ENCODE data around the gene GTF3C4. TPM values are rescaled to one million over a fixed set of nuclear protein-coding genes. Genes with fewer than 3 reads are reported as not detected.

GTF3C4 gene
- total and polyA plus RNA-seq, 2 experiments from 2014 or later: 9.5 to 39.6 TPM

DNA sequence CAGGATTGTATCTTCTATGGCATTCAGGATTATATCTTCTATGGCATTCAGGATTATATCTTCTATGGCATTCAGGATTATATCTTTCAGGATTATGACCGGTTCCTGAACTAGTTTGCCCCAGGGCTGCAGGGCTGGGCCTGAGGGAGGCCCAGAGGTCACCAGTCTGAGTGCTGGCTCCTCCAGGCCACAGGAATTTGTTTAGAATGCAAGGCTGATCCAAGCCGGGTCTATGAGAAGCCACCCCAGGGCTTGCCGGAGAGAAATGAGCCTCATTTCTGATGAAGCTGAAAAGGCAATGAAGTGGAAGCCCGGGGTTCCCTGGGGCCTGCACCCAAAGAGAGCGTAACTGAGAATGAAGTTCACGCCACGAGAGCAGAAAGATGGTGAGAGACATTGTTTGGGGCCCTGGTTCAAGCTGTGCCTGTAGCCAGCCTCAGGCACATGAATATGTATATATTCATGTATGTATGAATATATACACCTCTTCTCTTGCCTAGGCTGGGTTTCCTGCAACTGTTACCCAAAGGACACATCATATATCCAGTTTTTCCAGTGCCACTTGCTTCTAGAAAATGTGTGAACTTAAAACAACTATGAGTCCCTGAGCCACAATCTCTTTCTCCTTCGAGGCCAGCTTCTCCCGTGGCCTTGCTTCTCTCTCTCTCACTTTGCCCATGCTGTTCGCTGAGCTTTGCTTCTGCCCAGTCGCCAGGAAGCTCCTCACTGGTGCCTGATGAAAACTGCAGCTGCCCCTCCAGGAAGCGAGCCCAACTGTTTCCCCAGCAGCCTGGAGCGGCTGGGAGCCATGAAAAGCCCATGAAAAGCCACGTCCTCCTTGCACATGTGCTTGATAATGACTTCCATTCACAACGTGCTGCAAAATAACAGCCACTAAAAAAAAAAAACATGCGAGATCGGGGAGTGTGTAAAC, 62.3 kb downstream of the GTF3C4 start (continued):
- TF ChIP-seq, protein P1, sequence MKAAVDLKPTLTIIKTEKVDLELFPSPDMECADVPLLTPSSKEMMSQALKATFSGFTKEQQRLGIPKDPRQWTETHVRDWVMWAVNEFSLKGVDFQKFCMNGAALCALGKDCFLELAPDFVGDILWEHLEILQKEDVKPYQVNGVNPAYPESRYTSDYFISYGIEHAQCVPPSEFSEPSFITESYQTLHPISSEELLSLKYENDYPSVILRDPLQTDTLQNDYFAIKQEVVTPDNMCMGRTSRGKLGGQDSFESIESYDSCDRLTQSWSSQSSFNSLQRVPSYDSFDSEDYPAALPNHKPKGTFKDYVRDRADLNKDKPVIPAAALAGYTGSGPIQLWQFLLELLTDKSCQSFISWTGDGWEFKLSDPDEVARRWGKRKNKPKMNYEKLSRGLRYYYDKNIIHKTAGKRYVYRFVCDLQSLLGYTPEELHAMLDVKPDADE (IDR thresholded peaks at IDR 0.05): no peak

DNA sequence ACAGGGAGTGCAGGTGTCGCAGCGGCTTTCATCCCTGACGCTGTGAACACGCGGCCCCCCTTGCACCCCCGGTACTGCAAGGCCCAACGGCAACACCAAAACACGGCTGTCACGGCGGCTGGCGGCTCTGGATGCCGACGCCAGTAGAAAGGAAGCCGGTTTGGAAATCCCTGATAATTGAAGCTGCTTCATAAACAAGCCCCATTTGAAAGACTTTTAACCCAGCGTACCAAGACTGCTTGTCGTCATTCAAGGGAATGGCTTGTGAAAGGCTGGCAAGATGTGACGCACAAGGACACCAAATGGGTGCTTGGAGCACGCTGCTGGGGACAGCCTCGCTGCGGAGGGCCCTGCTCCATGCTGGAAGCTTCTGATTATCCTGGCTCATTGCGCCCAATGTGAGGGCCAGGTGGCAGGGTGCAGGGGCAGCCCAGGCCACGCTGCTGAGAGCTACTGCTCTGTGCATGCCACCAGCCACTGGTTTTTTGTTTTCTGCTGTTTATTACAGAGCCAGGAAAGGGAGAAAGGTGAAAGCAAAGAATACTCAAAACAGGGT, 63.1 kb downstream of the GTF3C4 start:
- Mint-ChIP-seq H3K27ac (no peak overlapping the region), H3K9me3 (no peaks in the 10 kb centered on the region), H3K4me3 (no peak overlapping the region), H3K36me3 (ENCODE audit: low read depth) (no peaks in the 10 kb centered on the region), H3K4me1 (peaks cover 16% of the 10 kb centered on the region), H3K27me3 (ENCODE audit: insufficient read depth, low read depth, poor library complexity) (peaks cover 5% of the 10 kb centered on the region)
- no peaks in the 10 kb centered on the region for H3K27me3 ChIP-seq (ENCODE audit: insufficient read depth)
- no peaks in the 10 kb centered on the region for H3K4me1 ChIP-seq (ENCODE audit: insufficient read depth)
- H3K4me3 ChIP-seq: no peak overlapping the region
- no peak for DNase-seq (ENCODE audit: low spot score)
- no peaks in the 10 kb centered on the region for H3K9me2 ChIP-seq (ENCODE audit: insufficient read depth)
- no peak overlapping the region for H3K27ac ChIP-seq (ENCODE audit: low read depth)
- H3K36me3 ChIP-seq (ENCODE audit: insufficient read depth): no peaks in the 10 kb centered on the region
- TF ChIP-seq, protein P2, sequence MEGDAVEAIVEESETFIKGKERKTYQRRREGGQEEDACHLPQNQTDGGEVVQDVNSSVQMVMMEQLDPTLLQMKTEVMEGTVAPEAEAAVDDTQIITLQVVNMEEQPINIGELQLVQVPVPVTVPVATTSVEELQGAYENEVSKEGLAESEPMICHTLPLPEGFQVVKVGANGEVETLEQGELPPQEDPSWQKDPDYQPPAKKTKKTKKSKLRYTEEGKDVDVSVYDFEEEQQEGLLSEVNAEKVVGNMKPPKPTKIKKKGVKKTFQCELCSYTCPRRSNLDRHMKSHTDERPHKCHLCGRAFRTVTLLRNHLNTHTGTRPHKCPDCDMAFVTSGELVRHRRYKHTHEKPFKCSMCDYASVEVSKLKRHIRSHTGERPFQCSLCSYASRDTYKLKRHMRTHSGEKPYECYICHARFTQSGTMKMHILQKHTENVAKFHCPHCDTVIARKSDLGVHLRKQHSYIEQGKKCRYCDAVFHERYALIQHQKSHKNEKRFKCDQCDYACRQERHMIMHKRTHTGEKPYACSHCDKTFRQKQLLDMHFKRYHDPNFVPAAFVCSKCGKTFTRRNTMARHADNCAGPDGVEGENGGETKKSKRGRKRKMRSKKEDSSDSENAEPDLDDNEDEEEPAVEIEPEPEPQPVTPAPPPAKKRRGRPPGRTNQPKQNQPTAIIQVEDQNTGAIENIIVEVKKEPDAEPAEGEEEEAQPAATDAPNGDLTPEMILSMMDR (conservative IDR thresholded peaks at IDR 0.05; ENCODE audit: low read depth in 2 of 2): no peak
- TF ChIP-seq EZH2 (IDR thresholded peaks at IDR 0.05; ENCODE audit: low read depth, unreplicated experiment) (no peak), STAT1 (IDR thresholded peaks at IDR 0.05; ENCODE audit: unreplicated experiment) (no peak), ZNF114 (CRISPR knock-in tag; IDR thresholded peaks at IDR 0.05) (no peak)
- H3K79me2 ChIP-seq (replicated peaks; ENCODE audit: insufficient read depth): no peaks in the 10 kb centered on the region
- no peak overlapping the region for H3K4me2 ChIP-seq
- peak overlapping the region; percentile 69; the same call in 1 of the 2 replicates for H2AFZ ChIP-seq
- H3F3A ChIP-seq (replicated peaks; ENCODE audit: low read depth): no peaks in the 10 kb centered on the region
- H4K20me1 ChIP-seq (replicated peaks; ENCODE audit: insufficient read depth): no peaks in the 10 kb centered on the region
- peak; percentile 34; the same call in 1 of the 3 replicates for ATAC-seq

DNA sequence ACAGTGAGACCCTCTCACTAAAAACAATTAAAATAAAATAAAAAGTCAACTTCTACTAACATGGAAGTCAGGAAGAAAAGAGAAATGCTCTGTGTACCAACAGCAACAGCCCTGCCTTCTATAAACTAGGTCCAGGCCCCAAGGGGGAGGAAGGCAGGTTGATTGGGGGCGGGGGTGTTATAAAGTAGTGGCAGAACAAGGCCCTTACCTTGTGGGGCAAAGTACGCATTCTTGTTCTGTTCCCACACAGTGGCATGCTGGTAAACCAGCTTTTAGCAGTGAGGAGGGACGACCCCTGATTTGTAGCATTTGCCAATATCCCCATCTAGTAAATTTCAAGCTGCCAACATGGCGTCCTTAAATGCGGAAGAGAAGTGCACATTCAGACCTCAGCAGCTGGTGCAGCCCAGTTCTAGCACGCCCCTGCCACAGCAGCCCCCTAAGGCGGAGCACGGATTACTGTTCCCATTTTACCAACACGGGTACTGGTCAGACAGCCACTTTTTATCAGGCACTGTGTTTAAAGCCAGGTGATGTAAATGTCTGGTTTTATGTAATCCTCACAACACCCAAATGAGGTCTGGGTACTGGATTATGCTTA, 69.5 kb downstream of the GTF3C4 start:
- peaks cover 23% of the 10 kb centered on the region for H3K4me1 Mint-ChIP-seq
- Histone ChIP-seq H2AFZ (no peak overlapping the region), H3K27me3 (ENCODE audit: insufficient read depth) (peaks cover 19% of the 10 kb centered on the region), H3K4me1 (ENCODE audit: insufficient read depth) (peaks cover 15% of the 10 kb centered on the region), H3K79me2 (replicated peaks; ENCODE audit: insufficient read depth) (no peaks in the 10 kb centered on the region), H3F3A (replicated peaks; ENCODE audit: low read depth) (no peaks in the 10 kb centered on the region), H3K27ac (ENCODE audit: low read depth) (no peak overlapping the region), H4K20me1 (replicated peaks; ENCODE audit: insufficient read depth) (no peaks in the 10 kb centered on the region), H3K36me3 (ENCODE audit: insufficient read depth) (no peaks in the 10 kb centered on the region), H3K4me3 (no peak overlapping the region), H3K4me2 (no peak overlapping the region), H3K9me2 (ENCODE audit: insufficient read depth) (no peaks in the 10 kb centered on the region)
- H3K9me3 Mint-ChIP-seq: no peaks in the 10 kb centered on the region
- no peak overlapping the region for H3K27ac Mint-ChIP-seq
- TF ChIP-seq POLR2AphosphoS5 (IDR thresholded peaks at IDR 0.05; ENCODE audit: low read depth): no peak
- TF ChIP-seq, protein P3, sequence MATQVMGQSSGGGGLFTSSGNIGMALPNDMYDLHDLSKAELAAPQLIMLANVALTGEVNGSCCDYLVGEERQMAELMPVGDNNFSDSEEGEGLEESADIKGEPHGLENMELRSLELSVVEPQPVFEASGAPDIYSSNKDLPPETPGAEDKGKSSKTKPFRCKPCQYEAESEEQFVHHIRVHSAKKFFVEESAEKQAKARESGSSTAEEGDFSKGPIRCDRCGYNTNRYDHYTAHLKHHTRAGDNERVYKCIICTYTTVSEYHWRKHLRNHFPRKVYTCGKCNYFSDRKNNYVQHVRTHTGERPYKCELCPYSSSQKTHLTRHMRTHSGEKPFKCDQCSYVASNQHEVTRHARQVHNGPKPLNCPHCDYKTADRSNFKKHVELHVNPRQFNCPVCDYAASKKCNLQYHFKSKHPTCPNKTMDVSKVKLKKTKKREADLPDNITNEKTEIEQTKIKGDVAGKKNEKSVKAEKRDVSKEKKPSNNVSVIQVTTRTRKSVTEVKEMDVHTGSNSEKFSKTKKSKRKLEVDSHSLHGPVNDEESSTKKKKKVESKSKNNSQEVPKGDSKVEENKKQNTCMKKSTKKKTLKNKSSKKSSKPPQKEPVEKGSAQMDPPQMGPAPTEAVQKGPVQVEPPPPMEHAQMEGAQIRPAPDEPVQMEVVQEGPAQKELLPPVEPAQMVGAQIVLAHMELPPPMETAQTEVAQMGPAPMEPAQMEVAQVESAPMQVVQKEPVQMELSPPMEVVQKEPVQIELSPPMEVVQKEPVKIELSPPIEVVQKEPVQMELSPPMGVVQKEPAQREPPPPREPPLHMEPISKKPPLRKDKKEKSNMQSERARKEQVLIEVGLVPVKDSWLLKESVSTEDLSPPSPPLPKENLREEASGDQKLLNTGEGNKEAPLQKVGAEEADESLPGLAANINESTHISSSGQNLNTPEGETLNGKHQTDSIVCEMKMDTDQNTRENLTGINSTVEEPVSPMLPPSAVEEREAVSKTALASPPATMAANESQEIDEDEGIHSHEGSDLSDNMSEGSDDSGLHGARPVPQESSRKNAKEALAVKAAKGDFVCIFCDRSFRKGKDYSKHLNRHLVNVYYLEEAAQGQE (IDR thresholded peaks at IDR 0.05; ENCODE audit: unreplicated experiment): no peak
- no peak for TF ChIP-seq JUNB (IDR thresholded peaks at IDR 0.05; ENCODE audit: unreplicated experiment)
- TF ChIP-seq, protein P1 (IDR thresholded peaks at IDR 0.05): no peak
- no peak for TF ChIP-seq CREB1 (CRISPR knock-in tag; IDR thresholded peaks at IDR 0.05; ENCODE audit: low read depth)
- TF ChIP-seq ZNF331 (CRISPR knock-in tag; IDR thresholded peaks at IDR 0.05; ENCODE audit: low read depth): no peak
- no peak for TF ChIP-seq NANOG (IDR thresholded peaks at IDR 0.05; ENCODE audit: borderline replicate concordance)
- H3K36me3 Mint-ChIP-seq (ENCODE audit: low read depth): no peaks in the 10 kb centered on the region
- peaks cover 28% of the 10 kb centered on the region for H3K27me3 Mint-ChIP-seq (ENCODE audit: insufficient read depth, low read depth, poor library complexity)
- DNase-seq (ENCODE audit: low spot score) (no peak), ATAC-seq (no peak)
- H3K4me3 Mint-ChIP-seq: no peak overlapping the region

Data from GM23338 (cell line).